SU-DHL-6 (cell line): ENCODE measurements around the gene RNF186.

ENCODE experiments used
- EZH2phosphoT487 ChIP-seq: fragments of 200-600 bp; sonication (generic), shearing (Covaris generic); conservative IDR thresholded peaks from 2 replicates; pipeline ENCODE4 v1.6.1; 2018; ENCODE audit warnings: mild to moderate bottlenecking, antibody characterized with exemption, low read length, moderate library complexity, mixed read lengths
- TF ChIP-seq, protein P1 (sequence below): fragments of 200-600 bp; sonication (generic); IDR thresholded peaks from one replicate; pipeline ENCODE4 v1.5.1; 2017; ENCODE audit warnings: antibody characterized with exemption, mild to moderate bottlenecking, low read length, moderate library complexity; ENCODE audit not compliant: insufficient read depth, poor library complexity, severe bottlenecking

DNA sequence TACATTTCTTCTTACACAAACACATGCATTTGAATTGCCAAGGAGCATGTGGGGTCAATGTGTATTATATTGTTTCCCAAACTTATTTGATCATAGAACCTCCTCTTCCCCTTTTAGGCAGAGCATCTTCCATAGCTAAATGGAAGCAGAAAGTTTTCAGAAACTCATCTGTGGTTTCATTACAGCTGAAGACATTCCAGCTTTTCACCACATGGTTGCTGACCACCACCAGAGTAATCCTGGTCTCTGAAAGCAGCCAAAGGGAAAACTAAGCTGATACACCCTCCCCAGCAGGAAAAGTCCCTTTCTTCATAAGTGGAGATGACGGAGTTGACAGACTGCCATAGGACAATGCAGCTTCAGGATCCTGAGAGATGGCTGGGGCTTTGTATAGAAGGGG is 37.0 kb upstream of the RNF186 start:
- TF ChIP-seq, protein P1, sequence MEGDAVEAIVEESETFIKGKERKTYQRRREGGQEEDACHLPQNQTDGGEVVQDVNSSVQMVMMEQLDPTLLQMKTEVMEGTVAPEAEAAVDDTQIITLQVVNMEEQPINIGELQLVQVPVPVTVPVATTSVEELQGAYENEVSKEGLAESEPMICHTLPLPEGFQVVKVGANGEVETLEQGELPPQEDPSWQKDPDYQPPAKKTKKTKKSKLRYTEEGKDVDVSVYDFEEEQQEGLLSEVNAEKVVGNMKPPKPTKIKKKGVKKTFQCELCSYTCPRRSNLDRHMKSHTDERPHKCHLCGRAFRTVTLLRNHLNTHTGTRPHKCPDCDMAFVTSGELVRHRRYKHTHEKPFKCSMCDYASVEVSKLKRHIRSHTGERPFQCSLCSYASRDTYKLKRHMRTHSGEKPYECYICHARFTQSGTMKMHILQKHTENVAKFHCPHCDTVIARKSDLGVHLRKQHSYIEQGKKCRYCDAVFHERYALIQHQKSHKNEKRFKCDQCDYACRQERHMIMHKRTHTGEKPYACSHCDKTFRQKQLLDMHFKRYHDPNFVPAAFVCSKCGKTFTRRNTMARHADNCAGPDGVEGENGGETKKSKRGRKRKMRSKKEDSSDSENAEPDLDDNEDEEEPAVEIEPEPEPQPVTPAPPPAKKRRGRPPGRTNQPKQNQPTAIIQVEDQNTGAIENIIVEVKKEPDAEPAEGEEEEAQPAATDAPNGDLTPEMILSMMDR = no peak
- TF ChIP-seq EZH2phosphoT487 = no peak
